ENCODE results near the gene FMNL2. TPM values are rescaled to one million over a fixed set of nuclear protein-coding genes. Genes with fewer than 3 reads are reported as not detected.

The FMNL2 gene
- polyA plus RNA-seq, 3 donors: 0.28 to 3.2 (median 0.71) TPM

- Mint-ChIP-seq H3K27ac (no peak overlapping the region), H3K4me3 (no peak overlapping the region), H3K36me3 (no peaks in the 10 kb centered on the region), H3K4me1 (peaks cover 5% of the 10 kb centered on the region), H3K27me3 (ENCODE audit: low read depth in 3 of 3) (peaks cover 0 to 2% (median 0%) of the 10 kb centered on the region in 3 donors), H3K9me3 (no peaks in the 10 kb centered on the region)
- no peak overlapping the region for H3K4me3 ChIP-seq (replicated peaks in 1 of 3; ENCODE audit: low read depth in 2 of 3, low read length in 3 of 3)
- no peaks in the 10 kb centered on the region for H3K27me3 ChIP-seq (ENCODE audit: control insufficient read depth in 2 of 2, insufficient read depth in 2 of 2, low read length in 2 of 2)
- TF ChIP-seq CTCF (IDR thresholded peaks at IDR 0.05): no peak
- no peak for DNase-seq
- H3K27ac ChIP-seq (ENCODE audit: low read depth in 1 of 2, low read length in 2 of 2): no peak overlapping the region
- H3K79me2 ChIP-seq (ENCODE audit: insufficient read depth, low read length): no peaks in the 10 kb centered on the region
- H4K20me1 ChIP-seq (ENCODE audit: insufficient read depth, low read length): no peaks in the 10 kb centered on the region
- no peaks in the 10 kb centered on the region for H3K36me3 ChIP-seq (replicated peaks in 1 of 2; ENCODE audit: control insufficient read depth in 1 of 2, insufficient read depth in 2 of 2, low read length in 2 of 2)
- H3K9ac ChIP-seq (ENCODE audit: insufficient read depth, low read length, poor library complexity, severe bottlenecking): no peak overlapping the region
- no peak overlapping the region for H2AFZ ChIP-seq (ENCODE audit: insufficient read depth, low read depth, low read length, poor library complexity, severe bottlenecking)
- no peak overlapping the region for H3K4me2 ChIP-seq (replicated peaks; ENCODE audit: extremely low read depth, low read length, poor library complexity, severe bottlenecking)
- intact Hi-C loops (cut with micrococcal nuclease): no loop called here
- no peaks in the 10 kb centered on the region for H3K4me1 ChIP-seq (ENCODE audit: control insufficient read depth in 1 of 2, insufficient read depth in 2 of 2, low read length in 2 of 2)
- WGBS (ENCODE audit: insufficient coverage): no CpG with 5 or more reads among the region's 3 CpGs
- H3K9me3 ChIP-seq (replicated peaks in 1 of 2; ENCODE audit: control insufficient read depth in 1 of 2, insufficient read depth in 1 of 2, low read length in 2 of 2): no peaks in the 10 kb centered on the region
Measured at GRCh38 chr2:152548996-152549395, 214.0 kb downstream of the FMNL2 start.

- no peaks in the 10 kb centered on the region for H4K20me1 ChIP-seq (ENCODE audit: insufficient read depth, low read length)
- H3K27me3 ChIP-seq (ENCODE audit: control insufficient read depth in 2 of 2, insufficient read depth in 2 of 2, low read length in 2 of 2): no peaks in the 10 kb centered on the region
- no peak overlapping the region for H3K4me3 ChIP-seq (replicated peaks in 1 of 3; ENCODE audit: low read depth in 2 of 3, low read length in 3 of 3)
- no peak overlapping the region for H3K27ac Mint-ChIP-seq
- intact Hi-C loops (cut with micrococcal nuclease): no loop called here
- H3K9me3 ChIP-seq (replicated peaks in 1 of 2; ENCODE audit: control insufficient read depth in 1 of 2, insufficient read depth in 1 of 2, low read length in 2 of 2): no peaks in the 10 kb centered on the region
- no peak overlapping the region for H3K27ac ChIP-seq (ENCODE audit: low read depth in 1 of 2, low read length in 2 of 2)
- H2AFZ ChIP-seq (ENCODE audit: insufficient read depth, low read depth, low read length, poor library complexity, severe bottlenecking): no peak overlapping the region
- H3K36me3 Mint-ChIP-seq: no peaks in the 10 kb centered on the region
- no peaks in the 10 kb centered on the region for H3K79me2 ChIP-seq (ENCODE audit: insufficient read depth, low read length)
- no peaks in the 10 kb centered on the region for H3K4me1 ChIP-seq (ENCODE audit: control insufficient read depth in 1 of 2, insufficient read depth in 2 of 2, low read length in 2 of 2)
- H3K9ac ChIP-seq (ENCODE audit: insufficient read depth, low read length, poor library complexity, severe bottlenecking): no peak overlapping the region
- H3K4me3 Mint-ChIP-seq: no peak overlapping the region
- DNase-seq: no peak
- TF ChIP-seq CTCF (IDR thresholded peaks at IDR 0.05): no peak
- no CpG with 5 or more reads among the region's 2 CpGs for WGBS (ENCODE audit: insufficient coverage)
- peaks cover 0 to 2% (median 0%) of the 10 kb centered on the region in 3 donors for H3K27me3 Mint-ChIP-seq (ENCODE audit: low read depth in 3 of 3)
- H3K4me2 ChIP-seq (replicated peaks; ENCODE audit: extremely low read depth, low read length, poor library complexity, severe bottlenecking): no peak overlapping the region
- H3K36me3 ChIP-seq (replicated peaks in 1 of 2; ENCODE audit: control insufficient read depth in 1 of 2, insufficient read depth in 2 of 2, low read length in 2 of 2): no peaks in the 10 kb centered on the region
- peaks cover 5% of the 10 kb centered on the region for H3K4me1 Mint-ChIP-seq
- H3K9me3 Mint-ChIP-seq: no peaks in the 10 kb centered on the region
Measured at GRCh38 chr2:152549423-152549822, 214.4 kb downstream of the FMNL2 start.
